Sigmoid colon (tissue), 7 donors: ENCODE data around the gene ALG12. TPM values are rescaled to one million over a fixed set of nuclear protein-coding genes. Genes with fewer than 3 reads are reported as not detected.

Experiments used
- DNase-seq: peaks from one replicate; pipeline ENCODE4 v3.0.0-alpha.2; 2019
- H3K27ac ChIP-seq, 4 donors: fragments of 200-600 bp; sonication (generic); one replicate each; pipeline ENCODE4 v1.5.1; 2016 to 2019; ENCODE audit warnings: mild to moderate bottlenecking in 1 of 4
- H3K27me3 ChIP-seq, 3 donors: fragments of 200-600 bp; sonication (generic); one replicate each; pipeline ENCODE4 v1.5.1; 2019; ENCODE audit warnings: mild to moderate bottlenecking in 1 of 3
- H3K36me3 ChIP-seq, 4 donors: fragments of 200-600 bp; sonication (generic); one replicate each; pipeline ENCODE4 v1.5.1; 2016 to 2019
- H3K4me1 ChIP-seq, 4 donors: fragments of 200-600 bp; sonication (generic); one replicate each; pipeline ENCODE4 v1.5.1; 2017 to 2019
- H3K4me3 ChIP-seq, 4 donors: fragments of 200-600 bp; sonication (generic); one replicate each; pipeline ENCODE4 v1.5.1; 2017 to 2019; ENCODE audit warnings: mild to moderate bottlenecking in 2 of 4, moderate library complexity in 1 of 4
- H3K9me3 ChIP-seq, 4 donors: fragments of 200-600 bp in 3 of 4; sonication (generic) in 3 of 4; one replicate each; pipeline versions ENCODE4 v1.5.1 to v1.6.1; 2013 to 2019
- CTCF ChIP-seq, 4 experiments: fragments of 450-650 bp in 3 of 4; fragments of 200-600 bp in 1 of 4; IDR thresholded peaks; one replicate each; pipeline ENCODE4 v1.5.1; 2016 to 2019; ENCODE audit warnings: antibody characterized with exemption in 4 of 4, mild to moderate bottlenecking in 3 of 4, moderate library complexity in 2 of 4
- EP300 ChIP-seq, 4 donors: sonication (generic); formaldehyde crosslinking; IDR thresholded peaks; one replicate each; pipeline ENCODE4 v1.6.1; 2017; ENCODE audit warnings: antibody characterized with exemption in 4 of 4
- POLR2A ChIP-seq, 2 donors: fragments of 450-650 bp; IDR thresholded peaks; one replicate each; pipeline ENCODE4 v1.6.1; 2016; ENCODE audit warnings: antibody characterized with exemption in 2 of 2, mild to moderate bottlenecking in 2 of 2, moderate library complexity in 2 of 2
- POLR2AphosphoS5 ChIP-seq, 4 donors: sonication (generic); formaldehyde crosslinking; IDR thresholded peaks; one replicate each; pipeline ENCODE4 v1.6.1; 2017; ENCODE audit warnings: antibody characterized with exemption in 4 of 4
- WGBS, 2 donors: extraction: QIAGEN DNeasy Blood & Tissue Kit; methylation state at CpG; one replicate each; pipeline ENCODE4 v1.1.7; 2013; 5-methylcytosine and 5-hydroxymethylcytosine counted together
- intact Hi-C: fragments of 100-400 bp; cut with DNase I; formaldehyde crosslinking; loops from one replicate; pipeline ENCODE4 v1.15.1; 2023
- polyA plus RNA-seq, 3 donors: library from polyadenylated mRNA; stranded (reverse); fragments of 200-250 nt; gene quantifications; one replicate each; pipeline ENCODE4 v1.2.3, GENCODE V29; 2013
- total RNA-seq, 4 donors: library from RNA; depleted of rRNA; stranded (reverse); fragments of >200 nt; gene quantifications; one replicate each; pipeline ENCODE4 v1.1.0, GENCODE V29; 2016
- donor health status: healthy with polysubstance abuse.
- donor health status: Bipolar disorder and iron deficiency.
- donor health status: healthy.

The ALG12 gene
- total RNA-seq = 10 to 100 TPM; 11.4 to 23.9 (median 15.4) TPM
- polyA plus RNA-seq = 10 to 100 TPM in 1 of 3 donors, 1 to 10 TPM in 2; 1.8 to 15.9 (median 2.1) TPM

DNA sequence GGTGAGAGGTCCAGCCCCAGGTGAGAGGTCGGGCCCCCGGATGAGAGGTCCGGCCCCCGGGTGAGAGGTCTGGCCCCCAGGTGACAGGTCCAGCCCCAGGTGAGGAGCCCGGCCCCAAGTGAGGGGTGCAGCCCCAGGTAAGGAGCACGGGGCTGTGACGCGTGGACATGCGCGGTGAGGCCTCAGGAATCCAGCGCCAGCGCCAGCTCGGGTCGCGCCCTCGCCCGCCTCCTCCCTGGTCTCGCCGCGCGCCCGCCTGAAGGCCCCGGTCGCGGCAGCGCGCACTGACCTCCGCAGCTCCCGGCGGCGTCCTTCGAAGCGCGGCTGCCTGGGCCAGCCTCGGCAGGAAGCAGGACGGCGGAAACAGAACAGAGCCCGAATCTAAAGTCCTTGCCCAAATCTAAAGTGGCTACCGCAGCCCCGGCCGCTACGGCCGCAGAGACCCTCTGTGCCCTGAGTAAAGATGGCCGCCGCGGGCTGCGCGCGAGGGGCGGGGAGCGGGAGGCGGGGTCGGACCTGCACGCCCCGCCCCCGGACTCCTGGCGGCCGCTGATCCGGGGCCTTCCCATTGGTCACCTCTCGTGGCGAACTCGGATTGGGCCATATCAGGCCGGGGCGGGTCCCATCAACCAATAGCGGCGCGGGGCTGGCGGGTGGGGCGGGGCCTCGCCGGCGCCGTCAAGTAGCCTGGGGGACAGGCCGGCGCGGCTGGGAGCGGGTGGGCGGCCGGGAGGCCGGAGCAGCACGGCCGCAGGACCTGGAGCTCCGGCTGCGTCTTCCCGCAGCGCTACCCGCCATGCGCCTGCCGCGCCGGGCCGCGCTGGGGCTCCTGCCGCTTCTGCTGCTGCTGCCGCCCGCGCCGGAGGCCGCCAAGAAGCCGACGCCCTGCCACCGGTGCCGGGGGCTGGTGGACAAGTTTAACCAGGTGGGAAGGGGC is at the start of gene ALG12, which contains the start of gene CRELD2:
TSS of gene ALG12 (minus strand) at position 465 of the 937 bp plus-strand sequence. CDS start 4,673 bp downstream, outside the sequence.
TSS of gene CRELD2 (plus strand) at position 661 of the 937 bp plus-strand sequence. CDS start at position 797, 136 bp downstream.
- Histone ChIP-seq H3K4me1 (peaks cover 0 to 28% (median 22%) of the 10 kb centered on the region in 4 donors), H3K4me3 (peak within 1 kb of the TSS; percentile 47 to 93 (median 84)), H3K36me3 (peaks cover 0 to 27% (median 7%) of the 10 kb centered on the region in 4 donors), H3K27ac (peak within 1 kb of the TSS; percentile 93 to 97 (median 94)), H3K27me3 (no peaks in the 10 kb centered on the region), H3K9me3 (no peaks in the 10 kb centered on the region)
- intact Hi-C loops = loop anchor here (1.0 to 10.0 kb wide), 4 partner anchors 43 to 151 kb away; partner anchors contain the start of gene ZBED4
- WGBS, 2 donors = 1% methylated on average over 103 of the region's 103 CpGs
- no peak for TF ChIP-seq POLR2A (IDR thresholded peaks at IDR 0.05)
- peak in 3 of 4 donors; percentile 49 to 68 (median 65) for TF ChIP-seq POLR2AphosphoS5 (IDR thresholded peaks at IDR 0.05)
- TF ChIP-seq CTCF (IDR thresholded peaks at IDR 0.05) = no peak
- TF ChIP-seq EP300 (IDR thresholded peaks at IDR 0.05) = no peak
- peak; percentile 99 for DNase-seq

DNA sequence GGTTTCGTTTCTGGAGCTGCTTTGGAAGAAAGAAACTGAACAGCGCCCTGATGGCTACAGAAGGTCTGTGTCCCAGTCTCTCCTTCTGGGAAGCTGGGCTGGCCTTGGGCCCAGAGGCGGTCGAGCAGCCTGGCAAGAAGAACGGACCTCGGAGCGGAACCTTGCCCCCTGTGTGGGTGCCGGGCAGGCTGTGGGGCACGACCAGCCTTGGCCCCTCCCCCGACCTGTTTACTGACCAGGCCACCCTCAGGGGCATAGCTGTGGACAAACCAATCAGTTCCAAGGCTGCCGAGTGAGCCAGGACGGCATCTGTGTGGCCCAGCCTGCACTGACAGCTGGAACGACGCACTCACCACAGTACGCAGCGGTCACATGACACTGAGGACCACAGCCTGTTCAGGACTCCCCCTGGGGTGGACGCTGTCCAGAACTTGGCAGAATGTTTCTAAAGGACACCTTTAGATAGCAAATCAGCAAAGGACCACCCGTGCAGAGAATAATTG is 49.5 kb upstream of the ALG12 start:
- peak; percentile 83 for DNase-seq
- H3K4me1 ChIP-seq = peaks cover 2 to 74% (median 71%) of the 10 kb centered on the region in 4 donors
- no peaks in the 10 kb centered on the region for H3K27me3 ChIP-seq
- peak overlapping the region in 2 of 4 donors; percentile 19 to 22 for H3K4me3 ChIP-seq
- H3K36me3 ChIP-seq = peaks cover 9 to 22% (median 14%) of the 10 kb centered on the region in 4 donors
- WGBS, 2 donors = 63 to 64% methylated on average over 18 of the region's 18 CpGs
- intact Hi-C loops = loop anchor here (10.0 kb wide), 1 partner anchor 217 kb away; the partner anchor contains the start of gene TRABD
- TF ChIP-seq EP300 (IDR thresholded peaks at IDR 0.05) (no peak), POLR2AphosphoS5 (IDR thresholded peaks at IDR 0.05) (peak in 2 of 4 donors; percentile 22 to 30), POLR2A (IDR thresholded peaks at IDR 0.05) (no peak), CTCF (IDR thresholded peaks at IDR 0.05) (no peak)
- H3K27ac ChIP-seq = peak overlapping the region; percentile 82 to 96 (median 90)
- no peaks in the 10 kb centered on the region for H3K9me3 ChIP-seq

DNA sequence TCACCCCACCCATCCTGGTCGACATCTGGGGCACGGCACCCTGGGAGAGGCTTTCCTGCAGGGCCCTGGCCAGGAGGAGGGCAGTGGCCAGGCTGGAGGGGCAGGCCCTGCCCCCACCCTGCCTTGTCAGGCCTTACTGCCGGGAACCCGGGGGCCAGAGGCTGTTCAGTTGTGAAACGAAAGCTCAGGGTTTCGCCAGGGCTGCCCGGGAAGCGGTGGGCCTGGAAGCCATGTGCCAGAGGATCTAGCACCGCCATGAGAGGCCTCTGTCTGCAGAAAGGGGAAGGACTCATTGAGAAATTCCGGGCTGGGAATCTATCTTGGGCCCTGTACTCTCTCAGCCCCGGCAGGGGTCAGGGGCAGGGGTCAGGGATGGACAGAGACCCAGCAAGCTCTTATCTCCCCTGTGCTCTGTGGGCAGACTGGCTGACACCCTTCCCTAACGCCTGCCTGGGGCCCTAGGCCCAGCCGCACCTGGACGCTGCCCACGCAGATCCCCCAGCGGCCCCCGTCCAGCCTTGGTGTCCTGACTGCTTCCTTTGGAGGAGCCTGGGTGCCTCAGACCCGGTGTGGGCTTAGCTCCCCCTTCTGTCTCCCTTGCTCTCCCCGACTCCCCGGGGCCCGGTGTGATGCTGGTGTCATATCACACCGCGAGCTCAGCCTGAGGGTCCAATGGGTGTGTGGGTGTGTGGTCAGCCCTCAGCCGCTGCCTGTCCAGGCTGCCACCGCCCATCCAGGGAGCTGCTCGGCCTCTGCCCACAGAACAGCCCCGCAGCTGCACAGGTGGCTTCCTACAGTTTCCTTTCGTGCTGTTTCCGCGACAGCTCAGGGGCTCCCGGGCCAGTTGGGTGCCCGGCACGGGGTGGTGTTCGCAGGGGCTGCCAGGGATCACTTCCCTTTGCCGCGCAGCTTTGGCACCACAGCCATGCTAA is 48.8 kb upstream of the ALG12 start:
- Histone ChIP-seq H3K9me3 (no peaks in the 10 kb centered on the region), H3K36me3 (peaks cover 11 to 24% (median 16%) of the 10 kb centered on the region in 4 donors), H3K4me1 (peaks cover 2 to 75% (median 71%) of the 10 kb centered on the region in 4 donors), H3K27ac (peak overlapping the region; percentile 82 to 96 (median 90)), H3K4me3 (peak overlapping the region in 3 of 4 donors; percentile 3 to 22 (median 19)), H3K27me3 (no peaks in the 10 kb centered on the region)
- peak in 3 of 4 donors; percentile 27 to 48 (median 40) for TF ChIP-seq POLR2AphosphoS5 (IDR thresholded peaks at IDR 0.05)
- TF ChIP-seq EP300 (IDR thresholded peaks at IDR 0.05) = no peak
- 48 to 65% methylated on average over 36 of the region's 36 CpGs for WGBS, 2 donors
- intact Hi-C loops = loop anchor here (10.0 kb wide), 1 partner anchor 218 kb away; the partner anchor contains the start of gene TRABD
- DNase-seq = peak; percentile 83

- Histone ChIP-seq H3K4me1 (peaks cover 0 to 75% (median 63%) of the 10 kb centered on the region in 4 donors), H3K36me3 (peaks cover 11 to 24% (median 16%) of the 10 kb centered on the region in 4 donors), H3K27me3 (no peaks in the 10 kb centered on the region), H3K9me3 (no peaks in the 10 kb centered on the region), H3K27ac (peak overlapping the region; percentile 82 to 96 (median 90)), H3K4me3 (no peak overlapping the region)
- peak; percentile 67 for DNase-seq
- TF ChIP-seq EP300 (IDR thresholded peaks at IDR 0.05) (no peak), POLR2AphosphoS5 (IDR thresholded peaks at IDR 0.05) (no peak), POLR2A (IDR thresholded peaks at IDR 0.05) (no peak), CTCF (IDR thresholded peaks at IDR 0.05) (no peak)
- intact Hi-C loops = loop anchor here (10.0 kb wide), 1 partner anchor 219 kb away; the partner anchor contains the start of gene TRABD
- WGBS, 2 donors = 70 to 76% methylated on average over 11 of the region's 11 CpGs
Observed at GRCh38 chr22:49966041-49966773, 48.0 kb upstream of the ALG12 start.
